HEK293 (cell line): Measurements from ENCODE around the gene ZCCHC3.

ENCODE experiments used
- CTCF ChIP-seq: fragments of 450-650 bp; formaldehyde crosslinking; IDR thresholded peaks from 2 replicates; pipeline ENCODE4 v1.5.1; 2016; ENCODE audit warnings: missing biosample characterization, missing genetic modification characterization
- GLI2 ChIP-seq: fragments of 450-650 bp; formaldehyde crosslinking; IDR thresholded peaks from 2 replicates; pipeline ENCODE4; 2017; ENCODE audit warnings: missing biosample characterization, missing genetic modification characterization, low read depth, borderline replicate concordance
- OSR2 ChIP-seq: fragments of 450-650 bp; formaldehyde crosslinking; IDR thresholded peaks from 2 replicates; pipeline ENCODE4 v1.5.1; 2016; ENCODE audit warnings: missing biosample characterization, missing genetic modification characterization
- PBX3 ChIP-seq: sonication (generic); formaldehyde crosslinking; IDR thresholded peaks from 2 replicates; pipeline ENCODE4 v1.8.1; 2022; ENCODE audit warnings: mild to moderate bottlenecking, moderate library complexity, missing genetic modification reagents
- REST ChIP-seq: fragments of 450-650 bp; formaldehyde crosslinking; IDR thresholded peaks from 2 replicates; pipeline ENCODE4 v1.5.1; 2016; ENCODE audit warnings: missing biosample characterization, missing genetic modification characterization
- TSHZ1 ChIP-seq: fragments of 450-650 bp; formaldehyde crosslinking; IDR thresholded peaks from 2 replicates; pipeline ENCODE4 v1.5.1; 2016; ENCODE audit warnings: missing biosample characterization, missing genetic modification characterization, borderline replicate concordance
- YY2 ChIP-seq: fragments of 450-650 bp; formaldehyde crosslinking; IDR thresholded peaks from 2 replicates; pipeline ENCODE4 v1.5.1; 2016; ENCODE audit warnings: missing biosample characterization, missing genetic modification characterization
- ZBTB20 ChIP-seq: fragments of 450-650 bp; formaldehyde crosslinking; IDR thresholded peaks from 2 replicates; pipeline ENCODE4 v1.5.1; 2016; ENCODE audit warnings: missing biosample characterization, missing genetic modification characterization
- ZBTB26 ChIP-seq: fragments of 450-650 bp; formaldehyde crosslinking; optimal IDR thresholded peaks from 2 replicates; pipeline ENCODE3; 2016; ENCODE audit warnings: missing biosample characterization, mild to moderate bottlenecking, missing genetic modification characterization
- ZNF138 ChIP-seq: fragments of 450-650 bp; formaldehyde crosslinking; IDR thresholded peaks from 2 replicates; pipeline ENCODE4 v1.5.1; 2016; ENCODE audit warnings: missing biosample characterization, missing genetic modification characterization, borderline replicate concordance
- ZNF26 ChIP-seq: fragments of 450-650 bp; formaldehyde crosslinking; IDR thresholded peaks from 2 replicates; pipeline ENCODE4 v1.5.1; 2016; ENCODE audit warnings: missing biosample characterization, missing genetic modification characterization
- ZNF391 ChIP-seq: fragments of 450-650 bp; formaldehyde crosslinking; IDR thresholded peaks from 2 replicates; pipeline ENCODE4 v1.5.1; 2016; ENCODE audit warnings: low read depth, missing biosample characterization, missing genetic modification characterization, borderline replicate concordance
- ZNF449 ChIP-seq: fragments of 450-650 bp; formaldehyde crosslinking; IDR thresholded peaks from 2 replicates; pipeline ENCODE4 v1.5.1; 2017; ENCODE audit warnings: missing biosample characterization, mild to moderate bottlenecking, missing genetic modification characterization, moderate library complexity
- ZNF501 ChIP-seq: fragments of 450-650 bp; formaldehyde crosslinking; IDR thresholded peaks from 2 replicates; pipeline ENCODE4 v1.5.1; 2016; ENCODE audit warnings: missing biosample characterization, missing genetic modification characterization
- ZNF530 ChIP-seq: fragments of 450-650 bp; formaldehyde crosslinking; IDR thresholded peaks from 2 replicates; pipeline ENCODE4 v1.5.1; 2016; ENCODE audit warnings: low read depth, missing biosample characterization, missing genetic modification characterization
- ZNF580 ChIP-seq: fragments of 450-650 bp; formaldehyde crosslinking; IDR thresholded peaks from 2 replicates; pipeline ENCODE4 v1.5.1; 2016; ENCODE audit warnings: missing biosample characterization, missing genetic modification characterization
- ZNF704 ChIP-seq: fragments of 450-650 bp; formaldehyde crosslinking; IDR thresholded peaks from 2 replicates; pipeline ENCODE4 v1.5.1; 2016; ENCODE audit warnings: missing biosample characterization, missing genetic modification characterization
- ZNF76 ChIP-seq: fragments of 450-650 bp; formaldehyde crosslinking; IDR thresholded peaks from 2 replicates; pipeline ENCODE4; 2016; ENCODE audit warnings: low read depth, missing biosample characterization, missing genetic modification characterization, borderline replicate concordance
- ZNF792 ChIP-seq: fragments of 450-650 bp; formaldehyde crosslinking; IDR thresholded peaks from 2 replicates; pipeline ENCODE4 v1.5.1; 2016; ENCODE audit warnings: missing biosample characterization, missing genetic modification characterization
- ZSCAN16 ChIP-seq: fragments of 450-650 bp; formaldehyde crosslinking; IDR thresholded peaks from 2 replicates; pipeline ENCODE4 v1.5.1; 2016; ENCODE audit warnings: missing biosample characterization, missing genetic modification characterization

The ZCCHC3 gene

GRCh38 chr20:347640-348484, 50.5 kb downstream of the ZCCHC3 start (continued):
- TF ChIP-seq REST (tag by site-specific recombination) (peak; percentile 92), ZSCAN16 (tag by site-specific recombination) (0 out of 2 replicates have a peak, but pooled peaks have one; percentile 64), ZNF580 (tag by site-specific recombination) (no peak), ZBTB26 (tag by site-specific recombination) (peak; percentile 63), ZNF530 (tag by site-specific recombination) (no peak), ZNF449 (tag by site-specific recombination) (0 out of 2 replicates have a peak, but pooled peaks have one; percentile 17), GLI2 (no peak), ZNF391 (tag by site-specific recombination) (no peak), YY2 (peak; percentile 64; the same call in 1 of the 2 replicates), ZNF501 (tag by site-specific recombination) (no peak; the same call in 1 of the 2 replicates), ZNF792 (tag by site-specific recombination) (no peak), ZNF704 (tag by site-specific recombination) (no peak), TSHZ1 (tag by site-specific recombination) (no peak), ZNF26 (no peak), ZNF138 (tag by site-specific recombination) (no peak), ZBTB20 (tag by site-specific recombination) (peak; percentile 98), PBX3 (CRISPR knock-in tag) (no peak; the same call in 1 of the 2 replicates), ZNF76 (tag by site-specific recombination) (peak; percentile 29; the same call in 1 of the 2 replicates), CTCF (tag by site-specific recombination) (peak; percentile 18; the same call in 1 of the 2 replicates), OSR2 (tag by site-specific recombination) (peak; percentile 89)
